Hepatic stellate cell (primary cell): ENCODE data around the gene OR5D16.
"Not testable (repeated sequence)": the region's sequence is repeated elsewhere in the genome, so short reads cannot be mapped to it uniquely, and the experiment has no call there.

Source experiments
- DNase-seq: peaks from one replicate; pipeline ENCODE4 v3.0.0; 2011; ENCODE audit warnings: low spot score

The OR5D16 gene

GRCh38 chr11:55838452-55838851 lies at the start of gene OR5D16:
OR5D16 (plus strand) TSS chr11:55838752; CDS start chr11:55838752, 0 bp downstream.
- no peak for DNase-seq

GRCh38 chr11:55791606-55792005 lies 46.9 kb upstream of the OR5D16 start:
- no peak for DNase-seq

GRCh38 chr11:55793321-55793720 lies 45.2 kb upstream of the OR5D16 start:
- DNase-seq, result no peak

GRCh38 chr11:55795256-55795655 lies 43.3 kb upstream of the OR5D16 start, which contains the start of gene OR5D14:
OR5D14 (plus strand) TSS chr11:55795556; CDS start chr11:55795556, 0 bp downstream.
- DNase-seq, result no peak

- DNase-seq, result no peak
Measured at GRCh38 chr11:55806248-55806647, 32.3 kb upstream of the OR5D16 start.

GRCh38 chr11:55811067-55811466 lies 27.5 kb upstream of the OR5D16 start, which contains the start of gene OR5L1:
OR5L1 (plus strand) TSS chr11:55811367; CDS start chr11:55811467, 100 bp downstream.
- DNase-seq, result no peak

- DNase-seq, result no peak
Measured at GRCh38 chr11:55819330-55819729, 19.2 kb upstream of the OR5D16 start, which contains the start of gene OR5D18. OR5D18 (plus strand) TSS chr11:55819630; CDS start chr11:55819630, 0 bp downstream.

GRCh38 chr11:55826919-55827318 lies 11.6 kb upstream of the OR5D16 start, which contains the start of gene OR5L2:
OR5L2 (plus strand) TSS chr11:55827219; CDS start chr11:55827219, 0 bp downstream.
- no peak for DNase-seq

- no peak for DNase-seq
Measured at GRCh38 chr11:55847453-55847852, 8.9 kb downstream of the OR5D16 start.

- DNase-seq, result no peak
Measured at GRCh38 chr11:55849037-55849436, 10.5 kb downstream of the OR5D16 start.

- no peak for DNase-seq
Measured at GRCh38 chr11:55852141-55852540, 13.6 kb downstream of the OR5D16 start.

- no peak for DNase-seq
Measured at GRCh38 chr11:55854704-55855103, 16.2 kb downstream of the OR5D16 start.

GRCh38 chr11:55867354-55867753 lies 28.8 kb downstream of the OR5D16 start:
- not testable (repeated sequence) for DNase-seq

- DNase-seq, result not testable (repeated sequence)
Measured at GRCh38 chr11:55872731-55873130, 34.2 kb downstream of the OR5D16 start.

GRCh38 chr11:55873146-55873545 lies 34.6 kb downstream of the OR5D16 start:
- DNase-seq, result not testable (repeated sequence)

GRCh38 chr11:55882997-55883396 lies 44.4 kb downstream of the OR5D16 start, which contains the start of gene TRIM51:
TRIM51 (plus strand) TSS chr11:55883297; CDS start chr11:55885429, 2,132 bp downstream.
- DNase-seq, result not testable (repeated sequence)

GRCh38 chr11:55884995-55885394 lies 46.4 kb downstream of the OR5D16 start:
- DNase-seq, result not testable (repeated sequence)

- DNase-seq, result not testable (repeated sequence)
Measured at GRCh38 chr11:55885481-55885880, 46.9 kb downstream of the OR5D16 start.
